Liver (tissue), 9 donors: ENCODE data around the gene TPK1. TPM values are rescaled to one million over a fixed set of nuclear protein-coding genes. Genes with fewer than 3 reads are reported as not detected.
"Not testable (repeated sequence)": the region's sequence is repeated elsewhere in the genome, so short reads cannot be mapped to it uniquely, and the experiment has no call there.

ENCODE experiments used
- DNase-seq: peaks from one replicate; pipeline ENCODE4 v3.0.0-alpha.2; 2017; ENCODE audit warnings: low spot score
- H3K27ac ChIP-seq, 2 donors: one replicate each; pipeline ENCODE4 v1.7.0; 2013; ENCODE audit warnings: inconsistent platforms in 2 of 2, low read length in 2 of 2, control low read depth in 1 of 2, low read depth in 1 of 2, mild to moderate bottlenecking in 1 of 2
- H3K27me3 ChIP-seq, 4 donors: one replicate each; pipeline versions ENCODE4 v1.6.1 to v1.7.0; 2013; ENCODE audit warnings: low read length in 3 of 4, inconsistent platforms in 1 of 4, mild to moderate bottlenecking in 1 of 4, moderate library complexity in 1 of 4; ENCODE audit not compliant: control insufficient read depth in 4 of 4, insufficient read depth in 4 of 4
- H3K36me3 ChIP-seq, 4 donors: one replicate each; pipeline versions ENCODE4 v1.6.1 to v1.7.0; 2013; ENCODE audit warnings: low read length in 3 of 4, mild to moderate bottlenecking in 3 of 4, low read depth in 1 of 4, moderate library complexity in 1 of 4; ENCODE audit not compliant: control insufficient read depth in 4 of 4, insufficient read depth in 3 of 4
- H3K4me1 ChIP-seq, 4 donors: one replicate each; pipeline versions ENCODE4 v1.6.1 to v1.7.0; 2013; ENCODE audit warnings: low read length in 3 of 4, mild to moderate bottlenecking in 3 of 4, moderate library complexity in 1 of 4; ENCODE audit not compliant: control insufficient read depth in 4 of 4, insufficient read depth in 4 of 4
- H3K4me3 ChIP-seq, 3 donors: one replicate each; pipeline versions ENCODE4 v1.6.1 to v1.7.0; 2013; ENCODE audit warnings: low read length in 3 of 3, control low read depth in 1 of 3, low read depth in 1 of 3, mild to moderate bottlenecking in 1 of 3
- H3K9ac ChIP-seq, 2 donors: one replicate each; pipeline ENCODE4 v1.7.0; 2013; ENCODE audit warnings: low read length in 2 of 2, mild to moderate bottlenecking in 2 of 2, moderate library complexity in 2 of 2, control low read depth in 1 of 2, low read depth in 1 of 2
- H3K9me3 ChIP-seq, 4 donors: one replicate each; pipeline versions ENCODE4 v1.6.1 to v1.7.0; 2013; ENCODE audit warnings: low read length in 3 of 4; ENCODE audit not compliant: control insufficient read depth in 4 of 4
- EGR1 ChIP-seq, 2 donors: IDR thresholded peaks; 2 replicates each; pipeline ENCODE4 v1.6.1; 2016 to 2018; ENCODE audit warnings: antibody characterized with exemption in 2 of 2, low read depth in 2 of 2
- FOXA1 ChIP-seq: IDR thresholded peaks from 2 replicates; pipeline ENCODE4 v1.6.1; 2016; ENCODE audit warnings: antibody characterized with exemption
- HNF4A ChIP-seq, 2 donors: conservative IDR thresholded peaks; 2 replicates each; pipeline ENCODE4 v1.6.1; 2016; ENCODE audit warnings: antibody characterized with exemption in 2 of 2, mild to moderate bottlenecking in 2 of 2
- HNF4G ChIP-seq: IDR thresholded peaks from 2 replicates; pipeline ENCODE4 v1.6.1; 2016; ENCODE audit warnings: antibody characterized with exemption
- JUND ChIP-seq, 2 donors: IDR thresholded peaks; 2 replicates each; pipeline ENCODE4 v1.6.1; 2016; ENCODE audit warnings: antibody characterized with exemption in 2 of 2
- NR2F2 ChIP-seq: IDR thresholded peaks from 2 replicates; pipeline ENCODE4 v1.6.1; 2016; ENCODE audit warnings: antibody characterized with exemption
- RAD21 ChIP-seq, 2 donors: IDR thresholded peaks; 2 replicates each; pipeline ENCODE4 v1.6.1; 2016; ENCODE audit warnings: antibody characterized with exemption in 2 of 2, mild to moderate bottlenecking in 2 of 2
- RXRA ChIP-seq, 2 donors: IDR thresholded peaks; 2 replicates each; pipeline ENCODE4 v1.6.1; 2017 to 2018; ENCODE audit warnings: antibody characterized with exemption in 2 of 2, mild to moderate bottlenecking in 1 of 2
- SP1 ChIP-seq: IDR thresholded peaks from 2 replicates; pipeline ENCODE4 v1.6.1; 2018; ENCODE audit warnings: antibody characterized with exemption, mild to moderate bottlenecking
- TAF1 ChIP-seq: conservative IDR thresholded peaks from 2 replicates; pipeline ENCODE4 v1.6.1; 2016; ENCODE audit warnings: antibody characterized with exemption, mild to moderate bottlenecking
- YY1 ChIP-seq: IDR thresholded peaks from 2 replicates; pipeline ENCODE4 v1.6.1; 2016; ENCODE audit warnings: antibody characterized with exemption, mild to moderate bottlenecking
- WGBS: extraction: QIAGEN DNeasy Blood & Tissue Kit; methylation state at CpG from one replicate; pipeline ENCODE4 v1.1.7; 2013; 5-methylcytosine and 5-hydroxymethylcytosine counted together
- polyA plus RNA-seq, 2 donors: library from polyadenylated mRNA; stranded (reverse) in 1 of 2; unstranded in 1 of 2; fragments of 200-250 nt in 1 of 2; fragments of >200 nt in 1 of 2; fragmentation: Nextera tagmentation in 1 of 2; extraction: Ambion mirVana in 1 of 2; gene quantifications; one replicate each; pipeline versions ENCODE4 v1.2.1 to v1.2.3, GENCODE V29; 2013 to 2015
- total RNA-seq, 2 donors: library from RNA; depleted of rRNA; stranded (reverse); fragments of >200 nt; gene quantifications; one replicate each; pipeline ENCODE4 v1.2.3, GENCODE V29; 2014
- TF ChIP-seq, protein P1 (sequence below): IDR thresholded peaks from 2 replicates; pipeline ENCODE4 v1.6.1; 2016; ENCODE audit warnings: antibody characterized with exemption
- TF ChIP-seq, protein P2 (sequence below): fragments of 150-350 bp; IDR thresholded peaks from 2 replicates; pipeline ENCODE4 v1.5.1; 2017; ENCODE audit warnings: improper control_type of control experiment, low read depth, low read length; ENCODE audit not compliant: missing input control
- TF ChIP-seq, protein P3 (sequence below): IDR thresholded peaks from 2 replicates; pipeline ENCODE4 v1.6.1; 2016; ENCODE audit warnings: antibody characterized with exemption
- TF ChIP-seq, protein P4 (sequence below): IDR thresholded peaks from 2 replicates; pipeline ENCODE4 v1.6.1; 2016; ENCODE audit warnings: antibody characterized with exemption, mild to moderate bottlenecking
- TF ChIP-seq, protein P5 (sequence below): IDR thresholded peaks from 2 replicates; pipeline ENCODE4 v1.6.1; 2016; ENCODE audit warnings: antibody characterized with exemption
- donor health status: healthy.
- donor health status: healthy.
- donor health status: healthy.
- donor health status: healthy.
- donor health status: healthy.

TPK1 gene
- total and polyA plus RNA-seq, 4 donors, result 2.2 to 7.5 (median 3.3) TPM

DNA sequence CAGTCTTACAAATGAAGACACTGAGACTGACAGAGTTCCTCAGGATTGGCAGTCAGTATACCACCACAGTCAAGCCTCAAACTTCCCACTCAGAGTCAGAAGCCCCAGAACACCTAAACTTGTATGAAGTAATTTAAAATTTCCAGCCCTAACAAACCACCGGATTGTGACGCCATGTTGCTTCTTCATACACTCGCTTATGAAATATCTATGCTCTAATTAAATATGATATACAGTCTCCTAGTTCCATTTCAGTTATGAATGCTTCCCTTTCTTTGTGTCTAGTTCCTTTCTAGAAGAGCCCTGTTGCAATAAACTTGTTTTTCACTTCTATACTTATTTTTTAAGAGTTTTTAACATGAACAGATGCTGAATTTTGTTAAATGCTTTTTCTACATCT is 260.4 kb downstream of the TPK1 start:
- H3K4me1 ChIP-seq, result peaks cover 0 to 1% (median 0%) of the 10 kb centered on the region in 4 donors
- H3K27ac ChIP-seq, result no peak overlapping the region
- H3K9ac ChIP-seq, result no peak overlapping the region
- H3K36me3 ChIP-seq, result no peaks in the 10 kb centered on the region
- TF ChIP-seq YY1 (no peak), FOXA1 (no peak), EGR1 (IDR thresholded peaks at IDR 0.05; ENCODE audit: low read depth in 2 of 2) (no peak)
- DNase-seq, result no peak
- H3K4me3 ChIP-seq, result no peak overlapping the region
- no peaks in the 10 kb centered on the region for H3K9me3 ChIP-seq
- 89% methylated on average over 3 of the region's 3 CpGs for WGBS
- no peaks in the 10 kb centered on the region for H3K27me3 ChIP-seq

DNA sequence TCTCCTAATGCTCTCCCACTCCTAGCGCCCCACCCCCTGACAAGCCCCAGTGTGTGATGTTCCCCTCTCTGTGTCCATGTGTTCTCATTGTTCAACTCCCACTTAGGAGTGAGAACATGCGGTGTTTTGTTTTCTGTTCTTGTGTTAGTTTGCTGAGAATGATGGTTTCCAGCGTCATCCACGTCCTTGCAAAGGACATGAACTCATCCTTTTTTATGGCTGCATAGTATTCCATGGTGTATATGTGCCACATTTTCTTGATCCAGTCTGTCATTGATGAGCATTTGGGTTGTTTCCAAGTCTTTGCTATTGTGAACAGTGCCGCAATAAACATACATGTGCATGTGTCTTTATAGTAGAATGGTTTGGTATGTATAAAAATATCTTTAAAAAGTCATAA is 261.1 kb downstream of the TPK1 start:
- H3K4me1 ChIP-seq, H3K27ac ChIP-seq, H3K4me3 ChIP-seq, DNase-seq, H3K9ac ChIP-seq, H3K9me3 ChIP-seq, H3K27me3 ChIP-seq, H3K36me3 ChIP-seq: not testable (repeated sequence)
- 92% methylated on average over 5 of the region's 5 CpGs for WGBS

DNA sequence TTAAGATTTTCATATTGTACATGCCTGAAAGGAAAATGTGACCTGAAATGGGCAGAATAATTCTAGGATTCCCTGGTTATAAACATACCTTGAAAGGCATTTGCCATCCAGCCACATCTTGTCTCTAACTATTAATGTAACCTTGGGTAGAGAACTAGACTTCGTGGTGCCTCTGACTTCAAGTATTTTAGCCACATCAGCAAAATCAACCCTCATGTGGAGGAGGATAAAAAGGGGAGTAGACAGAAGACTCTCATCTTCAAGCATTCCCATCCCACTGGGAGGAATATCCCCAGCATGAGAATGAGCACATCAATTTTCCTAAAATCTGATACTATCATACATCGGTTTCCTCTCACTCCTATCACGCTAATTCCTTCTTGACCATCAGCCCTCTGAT is 267.6 kb downstream of the TPK1 start:
- 89% methylated on average over 3 of the region's 3 CpGs for WGBS
- H3K27ac ChIP-seq, result no peak overlapping the region
- H3K36me3 ChIP-seq, result no peaks in the 10 kb centered on the region
- DNase-seq, result no peak
- H3K27me3 ChIP-seq, result no peaks in the 10 kb centered on the region
- H3K4me1 ChIP-seq, result no peaks in the 10 kb centered on the region
- H3K9me3 ChIP-seq, result no peaks in the 10 kb centered on the region
- TF ChIP-seq, protein P1, sequence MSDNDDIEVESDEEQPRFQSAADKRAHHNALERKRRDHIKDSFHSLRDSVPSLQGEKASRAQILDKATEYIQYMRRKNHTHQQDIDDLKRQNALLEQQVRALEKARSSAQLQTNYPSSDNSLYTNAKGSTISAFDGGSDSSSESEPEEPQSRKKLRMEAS, result no peak
- TF ChIP-seq HNF4G (no peak), JUND (IDR thresholded peaks at IDR 0.05) (no peak), EGR1 (IDR thresholded peaks at IDR 0.05; ENCODE audit: low read depth in 2 of 2) (no peak), NR2F2 (no peak), RXRA (IDR thresholded peaks at IDR 0.05) (no peak), YY1 (no peak)
- TF ChIP-seq, protein P2, sequence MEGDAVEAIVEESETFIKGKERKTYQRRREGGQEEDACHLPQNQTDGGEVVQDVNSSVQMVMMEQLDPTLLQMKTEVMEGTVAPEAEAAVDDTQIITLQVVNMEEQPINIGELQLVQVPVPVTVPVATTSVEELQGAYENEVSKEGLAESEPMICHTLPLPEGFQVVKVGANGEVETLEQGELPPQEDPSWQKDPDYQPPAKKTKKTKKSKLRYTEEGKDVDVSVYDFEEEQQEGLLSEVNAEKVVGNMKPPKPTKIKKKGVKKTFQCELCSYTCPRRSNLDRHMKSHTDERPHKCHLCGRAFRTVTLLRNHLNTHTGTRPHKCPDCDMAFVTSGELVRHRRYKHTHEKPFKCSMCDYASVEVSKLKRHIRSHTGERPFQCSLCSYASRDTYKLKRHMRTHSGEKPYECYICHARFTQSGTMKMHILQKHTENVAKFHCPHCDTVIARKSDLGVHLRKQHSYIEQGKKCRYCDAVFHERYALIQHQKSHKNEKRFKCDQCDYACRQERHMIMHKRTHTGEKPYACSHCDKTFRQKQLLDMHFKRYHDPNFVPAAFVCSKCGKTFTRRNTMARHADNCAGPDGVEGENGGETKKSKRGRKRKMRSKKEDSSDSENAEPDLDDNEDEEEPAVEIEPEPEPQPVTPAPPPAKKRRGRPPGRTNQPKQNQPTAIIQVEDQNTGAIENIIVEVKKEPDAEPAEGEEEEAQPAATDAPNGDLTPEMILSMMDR, result no peak
- no peak overlapping the region for H3K9ac ChIP-seq
- H3K4me3 ChIP-seq, result no peak overlapping the region

DNA sequence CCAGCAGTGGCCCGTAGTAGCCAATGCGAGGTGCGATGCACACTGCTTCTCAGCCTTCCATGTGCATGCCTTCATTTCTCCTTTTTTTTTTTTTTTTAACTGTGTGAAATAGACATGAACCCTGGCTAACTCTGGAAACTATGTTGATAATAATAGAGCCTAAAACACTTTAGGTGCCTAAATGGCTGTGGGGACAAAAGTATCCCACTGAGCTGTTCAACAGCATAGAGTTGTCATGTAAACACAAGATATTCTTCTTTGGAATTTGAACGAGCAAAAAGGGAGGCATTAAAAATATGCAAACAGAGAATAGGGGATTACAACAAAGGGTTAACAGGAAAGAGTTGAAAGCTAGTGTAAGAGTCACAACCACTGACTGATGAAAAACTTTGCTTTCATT is 270.3 kb downstream of the TPK1 start:
- 86% methylated on average over 4 of the region's 4 CpGs for WGBS
- DNase-seq, result no peak
- Histone ChIP-seq H3K4me3 (no peak overlapping the region), H3K9ac (no peak overlapping the region), H3K27me3 (no peaks in the 10 kb centered on the region), H3K27ac (no peak overlapping the region), H3K9me3 (no peaks in the 10 kb centered on the region), H3K36me3 (no peaks in the 10 kb centered on the region), H3K4me1 (no peaks in the 10 kb centered on the region)
- TF ChIP-seq RAD21 (IDR thresholded peaks at IDR 0.05) (no peak), YY1 (no peak), SP1 (no peak), RXRA (IDR thresholded peaks at IDR 0.05) (no peak), JUND (IDR thresholded peaks at IDR 0.05) (no peak), TAF1 (no peak), HNF4A (conservative IDR thresholded peaks at IDR 0.05) (no peak)
- TF ChIP-seq, protein P3, sequence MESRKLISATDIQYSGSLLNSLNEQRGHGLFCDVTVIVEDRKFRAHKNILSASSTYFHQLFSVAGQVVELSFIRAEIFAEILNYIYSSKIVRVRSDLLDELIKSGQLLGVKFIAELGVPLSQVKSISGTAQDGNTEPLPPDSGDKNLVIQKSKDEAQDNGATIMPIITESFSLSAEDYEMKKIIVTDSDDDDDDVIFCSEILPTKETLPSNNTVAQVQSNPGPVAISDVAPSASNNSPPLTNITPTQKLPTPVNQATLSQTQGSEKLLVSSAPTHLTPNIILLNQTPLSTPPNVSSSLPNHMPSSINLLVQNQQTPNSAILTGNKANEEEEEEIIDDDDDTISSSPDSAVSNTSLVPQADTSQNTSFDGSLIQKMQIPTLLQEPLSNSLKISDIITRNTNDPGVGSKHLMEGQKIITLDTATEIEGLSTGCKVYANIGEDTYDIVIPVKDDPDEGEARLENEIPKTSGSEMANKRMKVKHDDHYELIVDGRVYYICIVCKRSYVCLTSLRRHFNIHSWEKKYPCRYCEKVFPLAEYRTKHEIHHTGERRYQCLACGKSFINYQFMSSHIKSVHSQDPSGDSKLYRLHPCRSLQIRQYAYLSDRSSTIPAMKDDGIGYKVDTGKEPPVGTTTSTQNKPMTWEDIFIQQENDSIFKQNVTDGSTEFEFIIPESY, result no peak
- TF ChIP-seq, protein P4, sequence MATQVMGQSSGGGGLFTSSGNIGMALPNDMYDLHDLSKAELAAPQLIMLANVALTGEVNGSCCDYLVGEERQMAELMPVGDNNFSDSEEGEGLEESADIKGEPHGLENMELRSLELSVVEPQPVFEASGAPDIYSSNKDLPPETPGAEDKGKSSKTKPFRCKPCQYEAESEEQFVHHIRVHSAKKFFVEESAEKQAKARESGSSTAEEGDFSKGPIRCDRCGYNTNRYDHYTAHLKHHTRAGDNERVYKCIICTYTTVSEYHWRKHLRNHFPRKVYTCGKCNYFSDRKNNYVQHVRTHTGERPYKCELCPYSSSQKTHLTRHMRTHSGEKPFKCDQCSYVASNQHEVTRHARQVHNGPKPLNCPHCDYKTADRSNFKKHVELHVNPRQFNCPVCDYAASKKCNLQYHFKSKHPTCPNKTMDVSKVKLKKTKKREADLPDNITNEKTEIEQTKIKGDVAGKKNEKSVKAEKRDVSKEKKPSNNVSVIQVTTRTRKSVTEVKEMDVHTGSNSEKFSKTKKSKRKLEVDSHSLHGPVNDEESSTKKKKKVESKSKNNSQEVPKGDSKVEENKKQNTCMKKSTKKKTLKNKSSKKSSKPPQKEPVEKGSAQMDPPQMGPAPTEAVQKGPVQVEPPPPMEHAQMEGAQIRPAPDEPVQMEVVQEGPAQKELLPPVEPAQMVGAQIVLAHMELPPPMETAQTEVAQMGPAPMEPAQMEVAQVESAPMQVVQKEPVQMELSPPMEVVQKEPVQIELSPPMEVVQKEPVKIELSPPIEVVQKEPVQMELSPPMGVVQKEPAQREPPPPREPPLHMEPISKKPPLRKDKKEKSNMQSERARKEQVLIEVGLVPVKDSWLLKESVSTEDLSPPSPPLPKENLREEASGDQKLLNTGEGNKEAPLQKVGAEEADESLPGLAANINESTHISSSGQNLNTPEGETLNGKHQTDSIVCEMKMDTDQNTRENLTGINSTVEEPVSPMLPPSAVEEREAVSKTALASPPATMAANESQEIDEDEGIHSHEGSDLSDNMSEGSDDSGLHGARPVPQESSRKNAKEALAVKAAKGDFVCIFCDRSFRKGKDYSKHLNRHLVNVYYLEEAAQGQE, result no peak
- TF ChIP-seq, protein P5, sequence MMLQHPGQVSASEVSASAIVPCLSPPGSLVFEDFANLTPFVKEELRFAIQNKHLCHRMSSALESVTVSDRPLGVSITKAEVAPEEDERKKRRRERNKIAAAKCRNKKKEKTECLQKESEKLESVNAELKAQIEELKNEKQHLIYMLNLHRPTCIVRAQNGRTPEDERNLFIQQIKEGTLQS, result no peak
- TF ChIP-seq, protein P1, result no peak
